Lower lobe of right lung (tissue), 2 donors: Measurements from ENCODE around the gene SYNGAP1. TPM values are rescaled to one million over a fixed set of nuclear protein-coding genes. Genes with fewer than 3 reads are reported as not detected.

Experiments
- ATAC-seq, 2 donors: fragments of 200-7000 bp; cut with Tn5 transposase; one replicate each; pipeline ENCODE4 v1.9.1; 2020 to 2022; ENCODE audit warnings: mild to moderate bottlenecking in 2 of 2, moderate library complexity in 2 of 2
- DNase-seq: peaks from one replicate; pipeline ENCODE4 v3.0.0-alpha.2; 2020
- H3K27ac ChIP-seq: fragments of 200-600 bp; one replicate; pipeline ENCODE4 v1.8.0; 2022
- H3K27me3 ChIP-seq: fragments of 200-600 bp; one replicate; pipeline ENCODE4 v1.8.0; 2022; ENCODE audit warnings: low read depth
- H3K36me3 ChIP-seq: fragments of 200-600 bp; one replicate; pipeline ENCODE4 v1.8.0; 2022; ENCODE audit warnings: mild to moderate bottlenecking
- H3K4me1 ChIP-seq: fragments of 200-600 bp; one replicate; pipeline ENCODE4 v1.8.0; 2022
- H3K4me3 ChIP-seq: fragments of 200-600 bp; one replicate; pipeline ENCODE4 v1.8.0; 2022; ENCODE audit warnings: mild to moderate bottlenecking
- H3K9me3 ChIP-seq: fragments of 200-600 bp; one replicate; pipeline ENCODE4 v1.8.0; 2022
- CTCF ChIP-seq: fragments of 200-600 bp; IDR thresholded peaks from one replicate; pipeline ENCODE4 v1.8.0; 2022; ENCODE audit warnings: antibody characterized with exemption, mild to moderate bottlenecking
- intact Hi-C: fragments of 100-400 bp; cut with DNase I; formaldehyde crosslinking; loops from one replicate; pipeline ENCODE4 v1.11.0; 2022
- microRNA-seq: library from miRNA; unstranded; fragments of <30 nt; microRNA quantifications from one replicate; pipeline ENCODE4 v1.2.0, GENCODE V29; 2020; ENCODE audit warnings: borderline number of aligned reads
- total RNA-seq: library from RNA; stranded (reverse); fragmentation: NEBNext Ultra II Directional; extraction: Animal tissue kit (Norgen Biotek cat#: 25700); gene quantifications from one replicate; pipeline ENCODE4 v1.2.1, GENCODE V29; 2021
- donor health status: DM: no; HTN: yes; CAD: no; lungs with severe emphysema.

SYNGAP1 gene
- total RNA-seq, 1 donor from 2014 or later, result 21.6 TPM

GRCh38 chr6:33504486-33504885 is 84.6 kb downstream of the SYNGAP1 start:
- H3K27ac ChIP-seq, result no peak overlapping the region
- H3K36me3 ChIP-seq, result no peaks in the 10 kb centered on the region
- H3K27me3 ChIP-seq, result no peaks in the 10 kb centered on the region
- DNase-seq, result no peak
- TF ChIP-seq CTCF, result no peak
- H3K4me1 ChIP-seq, result peaks cover 6% of the 10 kb centered on the region
- H3K4me3 ChIP-seq, result no peak overlapping the region
- ATAC-seq, result no peak
- intact Hi-C loops, result no loop called here
- no peaks in the 10 kb centered on the region for H3K9me3 ChIP-seq

Small RNAs within 50 kb of the gene (microRNA-seq; reads per million reads assigned to microRNA genes)
- gene MIR5004, result not detected

Other genes with a start within 250 kb of the SYNGAP1 start
- 0.77 TPM for gene COL11A2, start 227.6 kb upstream of the SYNGAP1 start, total RNA-seq
- gene RXRB, start 219.4 kb upstream of the SYNGAP1 start, total RNA-seq, result 47.4 TPM
- gene SLC39A7, start 219.2 kb upstream of the SYNGAP1 start, total RNA-seq, result 76.0 TPM
- 13.3 TPM for gene HSD17B8, start 215.4 kb upstream of the SYNGAP1 start, total RNA-seq
- gene RING1, start 211.6 kb upstream of the SYNGAP1 start, total RNA-seq, result 43.1 TPM
- 59.7 TPM for gene VPS52, start 148.2 kb upstream of the SYNGAP1 start, total RNA-seq
- gene RPS18, start 148.0 kb upstream of the SYNGAP1 start, total RNA-seq, result 1,662 TPM
- 19.6 TPM for gene B3GALT4, start 142.9 kb upstream of the SYNGAP1 start, total RNA-seq
- 34.4 TPM for gene WDR46, start 130.8 kb upstream of the SYNGAP1 start, total RNA-seq
- 32.9 TPM for gene PFDN6, start 130.5 kb upstream of the SYNGAP1 start, total RNA-seq
- 117 TPM for gene RGL2, start 121.1 kb upstream of the SYNGAP1 start, total RNA-seq
- gene TAPBP, start 106.0 kb upstream of the SYNGAP1 start, total RNA-seq, result 206 TPM
- gene ZBTB22, start 102.3 kb upstream of the SYNGAP1 start, total RNA-seq, result 27.5 TPM
- 36.0 TPM for gene DAXX, start 97.1 kb upstream of the SYNGAP1 start, total RNA-seq
- gene KIFC1, start 28.2 kb upstream of the SYNGAP1 start, total RNA-seq, result 2.7 TPM
- gene PHF1, start 9.1 kb upstream of the SYNGAP1 start, total RNA-seq, result 69.7 TPM
- gene CUTA, start 2.0 kb upstream of the SYNGAP1 start, total RNA-seq, result 153 TPM
- 9.5 TPM for gene ZBTB9, start 34.5 kb downstream of the SYNGAP1 start, total RNA-seq
- gene BAK1, start 160.2 kb downstream of the SYNGAP1 start, total RNA-seq, result 22.3 TPM
- 74.7 TPM for gene ITPR3, start 201.3 kb downstream of the SYNGAP1 start, total RNA-seq